Esophagus muscularis mucosa (tissue), 4 donors: ENCODE results near the gene SERTAD2. TPM values are rescaled to one million over a fixed set of nuclear protein-coding genes. Genes with fewer than 3 reads are reported as not detected.

Experiments used
- DNase-seq: peaks from one replicate; pipeline ENCODE4 v3.0.0-alpha.2; 2017; ENCODE audit errors: extremely low spot score
- H3K27ac ChIP-seq, 4 donors: fragments of 200-600 bp; sonication (generic); replicated peaks in 1 of 4; 1 replicate in 3 of 4; 2 replicates in 1 of 4; pipeline ENCODE4 v1.5.1; 2016 to 2019; ENCODE audit warnings: mild to moderate bottlenecking in 1 of 4
- H3K27me3 ChIP-seq, 4 donors: fragments of 200-600 bp; sonication (generic); one replicate each; pipeline versions ENCODE4 v1.5.1 to v1.6.0; 2016 to 2019
- H3K36me3 ChIP-seq, 4 donors: fragments of 200-600 bp; sonication (generic); one replicate each; pipeline ENCODE4 v1.5.1; 2016 to 2019
- H3K4me1 ChIP-seq, 4 donors: fragments of 200-600 bp; sonication (generic); one replicate each; pipeline ENCODE4 v1.5.1; 2016 to 2019
- H3K4me3 ChIP-seq, 4 donors: fragments of 200-600 bp; sonication (generic); 1 replicate in 2 of 4; 2 replicates in 2 of 4; pipeline ENCODE4 v1.5.1; 2016 to 2019; ENCODE audit warnings: mild to moderate bottlenecking in 4 of 4, moderate library complexity in 1 of 4
- H3K9me3 ChIP-seq, 4 donors: fragments of 200-600 bp; sonication (generic); 1 replicate in 3 of 4; 2 replicates in 1 of 4; pipeline ENCODE4 v1.5.1; 2016 to 2019
- CTCF ChIP-seq, 3 experiments: fragments of 200-600 bp in 2 of 3; fragments of 450-650 bp in 1 of 3; sonication (generic) in 2 of 3; IDR thresholded peaks; one replicate each; pipeline ENCODE4 v1.5.1; 2017 to 2019; ENCODE audit warnings: antibody characterized with exemption in 3 of 3, mild to moderate bottlenecking in 2 of 3, moderate library complexity in 1 of 3
- EP300 ChIP-seq: sonication (generic); formaldehyde crosslinking; IDR thresholded peaks from one replicate; pipeline ENCODE4 v1.6.1; 2017; ENCODE audit warnings: antibody characterized with exemption
- POLR2A ChIP-seq: fragments of 450-650 bp; IDR thresholded peaks from one replicate; pipeline ENCODE4 v1.6.1; 2017; ENCODE audit warnings: antibody characterized with exemption, moderate library complexity, mild to moderate bottlenecking, low read depth
- POLR2AphosphoS5 ChIP-seq, 2 donors: sonication (generic); formaldehyde crosslinking; IDR thresholded peaks; one replicate each; pipeline ENCODE4 v1.6.1; 2017; ENCODE audit warnings: antibody characterized with exemption in 2 of 2
- WGBS: methylation state at CpG from one replicate; pipeline ENCODE4 v1.1.5; 2018; 5-methylcytosine and 5-hydroxymethylcytosine counted together
- intact Hi-C: fragments of 100-400 bp; cut with DNase I; formaldehyde crosslinking; loops from one replicate; pipeline ENCODE4 v1.15.1; 2023
- total RNA-seq, 4 donors: library from RNA; depleted of rRNA; stranded (reverse); fragments of >200 nt; gene quantifications; one replicate each; pipeline versions ENCODE4 v1.1.0 to v1.2.1, GENCODE V29; 2016

Gene SERTAD2
- total RNA-seq, 4 donors from 2014 or later: 12.1 to 18.1 (median 14.3) TPM

DNA sequence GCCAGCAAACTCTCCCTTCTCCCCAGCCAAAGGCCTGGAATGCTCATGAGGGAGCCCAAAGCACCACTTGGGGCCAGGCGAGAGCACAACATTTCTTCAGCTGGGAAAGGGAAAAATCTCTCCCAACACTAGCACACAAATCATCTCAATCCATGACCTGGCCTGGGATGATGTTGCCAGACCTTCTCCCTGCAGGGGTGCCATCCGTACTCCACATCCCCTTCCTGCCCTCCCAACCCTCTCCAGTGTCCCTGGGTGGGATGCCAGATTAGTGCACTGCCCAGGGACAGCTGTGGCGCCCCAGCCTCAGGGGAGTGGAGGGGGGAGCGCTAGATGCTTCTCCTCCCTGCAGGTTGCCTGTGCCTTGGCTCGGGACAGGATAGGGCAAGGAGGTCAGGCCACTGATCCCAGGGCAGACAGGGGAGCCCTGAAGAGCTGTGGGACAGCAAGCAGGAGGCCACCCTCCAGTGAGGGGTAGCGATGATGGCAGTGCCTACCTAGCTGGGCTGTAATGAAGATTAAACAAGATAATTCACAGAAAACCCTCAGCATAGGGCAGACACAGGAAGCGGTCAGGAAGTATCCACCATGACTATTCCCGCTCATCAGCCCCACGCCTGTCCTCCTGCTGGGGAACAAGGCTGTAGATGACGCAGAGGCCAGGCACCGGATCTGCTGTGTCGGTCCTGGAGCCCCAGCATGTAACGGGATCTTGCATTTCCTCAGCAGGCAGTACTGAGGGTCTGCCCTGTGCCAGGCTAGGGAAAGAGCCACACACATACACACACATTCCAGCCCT is 31.1 kb downstream of the SERTAD2 start:
- no peak for DNase-seq
- TF ChIP-seq EP300 (no peak), CTCF (IDR thresholded peaks at IDR 0.05) (peak in 1 of 3 experiments; percentile 27)

DNA sequence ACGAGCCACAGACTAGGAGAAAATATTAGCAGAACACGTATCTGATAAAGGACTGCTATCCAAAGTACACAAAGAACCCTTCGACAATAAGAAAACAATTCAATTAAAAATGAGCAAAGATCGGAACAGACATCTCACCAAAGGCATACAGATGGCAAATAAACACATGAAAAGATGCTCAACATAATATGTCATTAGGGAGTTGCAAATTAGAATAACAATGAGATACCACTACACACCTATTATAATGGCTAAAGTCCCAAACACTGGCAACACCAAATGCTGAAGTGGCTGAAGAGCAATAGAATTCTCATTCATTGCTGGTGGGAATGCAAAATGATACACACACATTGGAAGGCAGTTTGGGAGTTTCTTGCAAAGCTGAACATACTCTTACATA is 33.1 kb downstream of the SERTAD2 start:
- no peaks in the 10 kb centered on the region for H3K36me3 ChIP-seq
- H3K4me1 ChIP-seq: peaks cover 0 to 4% (median 0%) of the 10 kb centered on the region in 4 donors
- 76% methylated on average over 4 of the region's 4 CpGs for WGBS
- TF ChIP-seq POLR2A (no peak), CTCF (IDR thresholded peaks at IDR 0.05) (no peak), EP300 (no peak), POLR2AphosphoS5 (IDR thresholded peaks at IDR 0.05) (no peak)
- DNase-seq: no peak
- intact Hi-C loops: no loop called here
- H3K27ac ChIP-seq: no peak overlapping the region
- no peaks in the 10 kb centered on the region for H3K27me3 ChIP-seq
- no peaks in the 10 kb centered on the region for H3K9me3 ChIP-seq
- H3K4me3 ChIP-seq: no peak overlapping the region

More for the DNA sequence above, 31.1 kb downstream of the SERTAD2 start:
- no peaks in the 10 kb centered on the region for H3K9me3 ChIP-seq
- no peaks in the 10 kb centered on the region for H3K27me3 ChIP-seq
- intact Hi-C loops: no loop called here
- peaks cover 0 to 9% (median under 1%) of the 10 kb centered on the region in 4 donors for H3K4me1 ChIP-seq
- H3K27ac ChIP-seq: no peak overlapping the region
- WGBS: 79% methylated on average over 12 of the region's 13 CpGs
- no peaks in the 10 kb centered on the region for H3K36me3 ChIP-seq
- no peak overlapping the region for H3K4me3 ChIP-seq

GRCh38 chr2:64617631-64618151 is 36.0 kb downstream of the SERTAD2 start:
- no peak overlapping the region for H3K27ac ChIP-seq
- TF ChIP-seq POLR2AphosphoS5 (IDR thresholded peaks at IDR 0.05): no peak
- TF ChIP-seq EP300: no peak
- no peak for TF ChIP-seq POLR2A
- TF ChIP-seq CTCF (IDR thresholded peaks at IDR 0.05): no peak
- intact Hi-C loops: no loop called here
- 70% methylated on average over 5 of the region's 6 CpGs for WGBS
- no peaks in the 10 kb centered on the region for H3K9me3 ChIP-seq
- peaks cover 0 to 4% (median 0%) of the 10 kb centered on the region in 4 donors for H3K4me1 ChIP-seq
- no peak overlapping the region for H3K4me3 ChIP-seq
- DNase-seq: no peak
- H3K27me3 ChIP-seq: no peaks in the 10 kb centered on the region
- H3K36me3 ChIP-seq: no peaks in the 10 kb centered on the region

DNA sequence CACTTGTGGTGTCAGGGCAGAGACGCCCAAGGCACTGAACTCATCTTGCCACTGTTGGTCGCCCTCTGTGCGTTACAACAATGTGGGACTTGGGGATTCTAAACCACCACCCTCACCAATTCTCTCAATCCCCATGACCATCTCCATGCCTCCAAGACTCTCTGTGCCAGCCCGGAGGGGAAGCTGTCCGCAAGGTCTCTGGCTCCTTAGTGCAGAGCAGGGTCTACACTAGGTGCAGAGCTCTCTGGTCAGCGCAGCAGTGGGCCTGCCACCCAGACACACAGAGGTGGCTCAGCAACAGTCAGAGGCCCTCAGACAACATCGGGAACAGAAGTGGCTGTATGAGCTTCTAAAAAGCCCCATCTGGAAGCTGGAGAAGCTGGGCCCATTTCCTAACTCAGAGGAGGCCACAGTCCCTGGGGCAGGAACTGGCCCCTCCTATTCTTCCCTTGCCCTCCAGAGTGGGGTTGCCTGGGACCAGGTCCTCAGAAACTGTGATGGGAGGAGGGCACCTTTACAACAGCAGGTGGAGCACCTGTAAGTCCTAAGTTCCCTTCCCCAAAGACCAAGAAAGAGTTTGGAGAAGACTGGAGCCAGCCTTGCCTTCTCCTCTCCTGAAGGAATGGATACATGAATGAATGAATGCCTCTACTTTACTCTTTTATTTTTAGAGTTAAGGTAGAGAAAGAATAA is 37.7 kb downstream of the SERTAD2 start:
- TF ChIP-seq EP300 (no peak), POLR2AphosphoS5 (IDR thresholded peaks at IDR 0.05) (no peak), CTCF (IDR thresholded peaks at IDR 0.05) (no peak), POLR2A (no peak)
- intact Hi-C loops: no loop called here
- no peak for DNase-seq
- no peak overlapping the region for H3K27ac ChIP-seq
- H3K4me1 ChIP-seq: peaks cover 0 to 4% (median 0%) of the 10 kb centered on the region in 4 donors
- H3K27me3 ChIP-seq: no peaks in the 10 kb centered on the region
- H3K36me3 ChIP-seq: no peaks in the 10 kb centered on the region
- H3K4me3 ChIP-seq: no peak overlapping the region
- WGBS: 100% methylated on average over 6 of the region's 7 CpGs
- no peaks in the 10 kb centered on the region for H3K9me3 ChIP-seq
